GM21526 (cell line): Measurements from ENCODE around the gene ZIC5.

Experiments
- ATAC-seq: cut with Tn5 transposase; IDR thresholded peaks from one replicate; pipeline ENCODE4 v1.9.1; 2021; ENCODE audit warnings: moderate library complexity; ENCODE audit not compliant: unreplicated experiment, low FRiP score

Gene ZIC5

GRCh38 chr13:99976575-99976974 lies 5.0 kb upstream of the ZIC5 start:
- ATAC-seq, result no peak

DNA sequence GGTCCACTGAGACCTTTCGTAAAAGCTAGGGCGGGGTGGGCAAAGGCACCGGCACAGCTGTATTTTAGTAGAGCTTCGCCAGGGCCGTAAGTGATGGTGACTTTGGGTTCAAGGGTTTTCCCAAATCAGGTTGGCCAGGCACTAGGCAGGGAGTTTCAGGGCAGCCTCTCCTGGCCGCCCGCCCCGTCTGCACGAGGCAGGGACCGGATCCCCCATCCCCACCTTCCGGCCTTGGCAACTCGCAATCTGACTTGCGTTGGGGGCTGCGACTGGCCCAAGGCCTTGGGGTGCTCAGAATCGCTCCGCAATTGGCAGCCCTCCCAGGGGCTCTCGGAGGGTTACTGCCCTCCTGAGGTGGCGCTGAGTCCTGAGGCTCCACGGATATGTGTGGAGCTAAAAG lies 4.1 kb upstream of the ZIC5 start:
- no peak for ATAC-seq

DNA sequence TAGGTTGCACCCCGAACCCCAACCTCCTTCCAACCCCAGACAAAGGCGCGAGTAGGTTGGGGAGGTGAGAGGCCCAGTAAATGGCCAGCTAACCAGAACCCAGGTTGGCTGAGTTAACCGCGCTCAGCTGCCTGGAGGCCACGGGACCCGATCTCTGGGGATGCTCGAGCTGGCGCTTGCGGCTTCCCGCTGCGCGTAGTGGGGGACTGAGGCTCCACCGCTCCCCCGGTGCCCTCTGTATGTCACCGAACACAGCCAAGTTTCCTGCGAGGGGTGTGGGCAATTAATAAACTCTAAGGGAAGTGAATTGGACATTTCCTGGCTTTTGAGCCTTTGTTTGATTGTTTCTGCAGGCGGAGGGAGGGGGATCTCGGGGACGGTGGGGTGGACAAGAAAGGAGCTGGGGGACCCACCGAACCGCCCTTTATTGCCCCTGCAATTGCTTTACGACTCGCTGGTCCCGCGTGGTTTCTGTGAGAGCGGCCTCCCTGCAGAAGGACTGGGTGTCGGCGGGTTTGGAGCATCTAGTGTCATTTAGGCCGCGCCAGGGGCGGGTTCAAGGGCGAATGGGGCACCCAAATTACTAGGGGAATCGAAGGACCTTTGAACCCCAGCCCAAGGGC lies 3.5 kb upstream of the ZIC5 start:
- no peak for ATAC-seq

GRCh38 chr13:99974296-99974938 lies 2.9 kb upstream of the ZIC5 start:
- ATAC-seq, result no peak

DNA sequence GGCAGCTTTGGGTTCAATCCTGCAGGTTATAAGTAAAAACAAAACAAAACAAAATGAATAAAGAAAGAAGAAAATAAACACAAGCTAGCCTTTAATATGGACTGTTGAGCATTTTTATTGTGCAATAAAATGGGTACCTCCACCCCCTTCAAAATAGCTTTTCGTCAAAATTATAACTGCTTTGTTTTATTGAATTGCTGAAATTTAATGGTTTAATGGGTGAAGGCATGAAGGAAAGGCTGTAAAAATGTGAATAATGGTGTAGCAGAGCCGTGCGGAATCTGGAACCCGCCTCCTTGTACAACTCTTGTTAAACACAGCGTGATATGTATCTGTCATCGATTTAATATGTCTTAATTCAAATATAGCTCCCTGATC lies 2.2 kb upstream of the ZIC5 start:
- ATAC-seq, result no peak

DNA sequence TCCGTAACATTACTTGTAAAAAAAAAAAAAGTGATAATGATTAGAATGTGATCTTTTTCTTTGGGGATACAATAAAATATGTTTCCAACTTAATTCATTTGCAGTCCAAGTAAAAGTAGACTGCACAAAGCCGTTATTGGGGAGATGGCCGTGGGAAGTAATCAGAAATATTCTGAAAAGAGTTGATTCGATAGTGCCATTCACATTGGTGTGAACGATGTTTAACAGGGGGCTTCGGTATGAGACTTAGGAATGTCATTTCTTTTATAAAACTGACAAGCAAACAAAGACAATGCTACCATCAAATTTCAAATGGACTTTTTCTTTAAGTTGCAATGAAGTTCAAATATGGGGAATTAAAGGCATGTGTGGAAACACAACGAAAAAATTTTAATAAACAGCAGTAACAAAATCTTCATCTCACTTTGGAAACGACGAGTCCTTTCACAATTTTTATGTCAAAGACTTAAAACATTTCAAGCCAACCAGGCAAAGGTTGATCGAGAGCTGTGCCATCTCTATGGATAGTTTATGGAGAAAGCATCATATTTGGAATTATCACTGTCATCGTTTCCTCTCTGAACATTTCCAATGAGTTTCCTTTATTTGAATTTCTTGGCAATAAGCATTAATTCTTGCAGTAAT lies 1.7 kb upstream of the ZIC5 start:
- no peak for ATAC-seq

- no peak for ATAC-seq
These were observed 694 bp upstream of the ZIC5 start for GRCh38 chr13:99972190-99972731.

DNA sequence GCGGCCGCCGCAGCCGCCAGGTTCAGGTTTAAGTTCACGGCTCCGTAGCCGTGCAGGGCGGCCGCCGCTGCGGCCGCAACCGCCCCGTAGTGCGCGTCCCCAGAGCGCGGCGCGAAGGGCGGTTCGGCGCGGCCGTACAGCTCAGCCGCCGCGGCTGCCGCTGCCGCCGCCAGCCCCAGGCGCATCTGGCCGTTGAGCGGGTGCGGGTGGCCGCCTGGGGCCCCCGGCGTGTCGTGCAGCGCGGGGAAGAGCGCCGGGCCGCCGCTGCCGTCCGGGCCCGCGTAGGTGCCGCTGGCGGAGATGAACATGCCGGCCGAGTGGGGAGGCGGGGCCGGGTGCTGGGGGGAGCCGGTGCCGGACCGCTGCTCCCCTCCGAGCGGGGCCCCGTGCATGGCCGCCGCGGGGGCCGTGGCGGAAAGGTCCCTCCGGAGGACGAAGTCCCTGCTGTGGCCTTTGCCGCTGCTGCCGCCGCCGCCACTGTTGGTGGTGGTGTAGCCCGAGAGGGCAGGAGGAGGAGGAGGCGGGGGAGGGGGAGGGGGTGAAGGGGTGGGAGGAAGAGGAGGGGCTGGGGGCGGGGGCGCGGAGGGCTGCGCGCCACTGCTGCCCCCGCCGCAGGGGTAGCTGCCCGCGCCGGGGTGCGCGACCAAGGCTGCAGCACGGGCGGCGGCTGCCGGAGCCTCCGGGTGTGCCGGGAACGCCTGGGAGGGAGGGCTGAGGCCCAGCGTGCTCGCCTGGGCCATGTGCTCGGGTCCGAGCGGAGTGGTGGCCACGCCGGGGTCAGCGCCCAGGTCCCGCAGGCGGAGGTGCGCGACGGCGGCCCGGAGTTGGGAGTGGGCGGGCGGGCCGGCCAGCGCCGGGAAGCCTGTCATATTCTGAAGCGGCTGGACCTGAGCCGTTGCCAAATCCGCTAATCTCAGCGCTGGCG lies 654 bp downstream of the ZIC5 start:
- ATAC-seq, result no peak

DNA sequence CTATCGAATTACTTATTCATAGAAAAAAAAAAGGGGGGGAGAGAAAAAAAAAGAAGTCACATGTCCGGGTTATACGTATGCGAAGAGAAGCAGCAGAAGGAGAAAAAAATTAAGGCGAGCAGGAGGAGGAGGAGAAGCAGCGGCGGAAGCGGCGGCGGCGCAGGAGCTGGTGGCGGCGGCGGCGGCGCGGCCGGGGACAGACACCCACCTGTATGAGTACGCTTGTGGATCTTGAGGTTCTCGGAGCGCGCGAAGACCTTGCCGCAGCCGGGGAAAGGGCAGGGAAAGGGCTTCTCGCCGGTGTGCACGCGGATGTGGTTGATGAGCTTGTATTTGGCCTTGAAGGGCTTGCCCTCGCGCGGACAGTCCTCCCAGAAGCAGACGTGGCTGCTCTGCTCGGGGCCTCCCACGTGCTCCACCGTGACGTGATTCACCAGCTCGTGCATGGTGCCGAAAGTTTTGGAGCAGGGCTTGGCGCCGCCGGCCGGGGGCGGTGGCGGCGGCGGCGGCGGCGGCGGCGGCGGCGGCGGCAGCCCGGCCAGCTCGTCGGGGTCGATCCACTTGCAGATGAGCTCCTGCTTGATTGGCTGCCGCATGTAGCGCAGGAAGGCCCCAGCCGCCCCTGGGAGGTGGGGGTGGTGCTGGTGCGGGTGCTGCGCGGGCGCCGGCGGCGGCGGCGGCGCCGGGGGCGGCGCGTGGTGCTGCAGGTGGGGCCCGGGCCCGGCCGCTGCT lies 1.5 kb downstream of the ZIC5 start:
- ATAC-seq, result no peak

- ATAC-seq, result no peak
These were observed 2.1 kb downstream of the ZIC5 start for GRCh38 chr13:99969453-99969918.

GRCh38 chr13:99968521-99969452 lies 2.8 kb downstream of the ZIC5 start:
- ATAC-seq, result no peak

GRCh38 chr13:99967869-99968520 lies 3.6 kb downstream of the ZIC5 start:
- ATAC-seq, result no peak

- ATAC-seq, result no peak
These were observed 4.1 kb downstream of the ZIC5 start for GRCh38 chr13:99967498-99967868.

DNA sequence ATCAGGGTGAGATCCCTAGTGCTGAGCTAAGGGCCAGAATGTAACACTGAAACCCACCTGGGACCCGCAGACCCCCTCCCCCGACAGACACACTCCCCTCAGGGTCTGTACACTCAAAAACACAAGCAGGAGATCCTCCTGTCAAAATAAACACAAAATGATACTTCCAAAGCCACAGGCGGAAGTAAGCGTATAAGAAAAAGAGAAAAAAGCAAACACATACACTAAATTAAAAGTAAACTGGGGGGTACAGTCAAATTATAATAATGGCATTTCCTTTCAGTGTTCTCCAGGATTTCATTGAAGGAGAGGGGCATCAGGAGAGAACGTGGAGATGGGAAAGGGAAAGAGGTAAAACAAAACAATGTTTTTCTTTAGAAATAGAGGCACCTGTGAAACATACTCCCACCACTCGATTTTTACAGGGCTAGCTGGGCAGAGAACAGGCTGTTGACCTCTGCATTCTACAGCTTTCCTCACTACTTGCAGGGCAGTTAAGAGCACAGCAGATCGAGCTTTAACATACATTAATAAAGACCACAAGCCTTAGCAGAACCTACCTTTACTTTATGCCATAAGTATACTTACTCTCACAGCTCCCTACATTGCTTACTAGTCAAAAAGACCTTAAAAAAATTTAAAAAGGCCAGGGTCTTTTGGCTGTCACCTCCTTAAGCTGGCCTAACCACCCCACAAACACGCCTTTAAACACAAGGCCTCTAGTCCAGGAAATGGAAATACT lies 5.3 kb downstream of the ZIC5 start:
- no peak for ATAC-seq

DNA sequence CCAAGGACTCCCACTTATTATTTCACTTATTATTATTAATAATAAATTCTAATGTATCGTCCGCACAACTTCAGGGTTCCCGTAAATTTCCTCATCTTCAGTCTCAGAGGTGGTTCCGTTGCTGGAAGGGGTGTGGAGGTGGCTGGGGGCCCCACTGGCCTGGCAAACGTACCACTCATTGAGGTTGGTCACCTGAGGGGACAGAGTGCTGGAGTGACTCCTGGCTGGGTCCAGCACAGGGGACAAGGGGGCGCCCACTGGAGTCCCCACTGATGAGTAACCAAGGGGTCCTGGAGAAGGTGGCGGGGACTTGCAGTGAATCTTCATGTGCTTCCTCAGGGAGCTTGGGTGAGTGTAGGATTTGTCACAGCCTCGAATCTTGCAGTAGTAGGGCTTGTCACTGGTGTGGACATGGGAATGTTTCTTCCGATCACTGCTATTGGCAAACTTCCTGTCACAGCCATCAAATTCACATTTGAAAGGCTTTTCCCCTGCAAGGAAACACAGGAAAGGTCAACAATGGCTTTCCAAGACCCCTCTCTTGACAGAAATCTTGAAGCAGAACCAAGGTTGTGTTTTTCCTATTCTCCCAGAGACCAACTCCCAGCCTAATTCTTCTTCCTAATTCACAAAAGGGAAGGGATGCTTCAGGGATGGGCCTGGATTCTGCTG lies 6.1 kb downstream of the ZIC5 start:
- no peak for ATAC-seq

DNA sequence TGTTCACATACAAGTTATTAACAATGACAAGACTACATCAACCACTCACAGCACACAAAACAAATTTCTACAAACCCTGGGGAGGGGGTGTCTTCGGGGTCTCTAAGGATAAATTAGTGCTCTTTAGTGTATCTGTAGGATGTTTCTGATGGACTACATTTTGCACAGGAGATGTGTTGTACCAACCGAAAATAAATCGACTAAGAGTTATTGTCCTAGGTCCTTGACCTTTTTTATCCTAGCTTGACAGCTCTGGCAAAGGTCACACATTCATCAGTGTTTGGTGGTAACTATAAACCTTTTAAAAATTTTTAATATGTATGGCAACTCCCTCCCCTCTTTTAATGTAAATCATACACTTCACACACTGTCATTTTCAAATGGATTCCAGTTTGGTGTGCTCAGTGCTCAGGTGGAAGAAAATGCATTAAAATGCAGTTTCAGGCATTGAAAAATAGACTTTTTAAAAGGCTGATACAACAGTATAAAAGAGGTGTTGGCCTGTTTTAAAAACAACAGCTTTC lies 7.7 kb downstream of the ZIC5 start:
- no peak for ATAC-seq

GRCh38 chr13:99962242-99962641 lies 9.3 kb downstream of the ZIC5 start:
- no peak for ATAC-seq
